CD4-positive, alpha-beta T cell (primary cell): ENCODE data around the gene CACNG6. TPM values are rescaled to one million over a fixed set of nuclear protein-coding genes. Genes with fewer than 3 reads are reported as not detected.

Experiments used
- ATAC-seq: fragments of 200-7000 bp; cut with Tn5 transposase; one replicate; pipeline ENCODE4 v1.10.0; 2022; ENCODE audit warnings: mild to moderate bottlenecking; ENCODE audit not compliant: poor library complexity
- CTCF ChIA-PET: fragments of 350-600 bp; sonication (Branson Sonifier 250); formaldehyde crosslinking; loops from one replicate; lab custom pipeline; 2021; ENCODE audit warnings: antibody characterized with exemption, inconsistent platforms; lab: Charles Lee
- POLR2A ChIA-PET: fragments of 350-600 bp; sonication (Branson Sonifier 250); formaldehyde crosslinking; loops from one replicate; lab custom pipeline; 2021; ENCODE audit warnings: antibody characterized with exemption, inconsistent platforms; lab: Charles Lee
- DNase-seq, 14 experiments: peaks; one replicate each; pipeline ENCODE4 v3.0.0-alpha.2; 2013 to 2020; ENCODE audit warnings: mixed read lengths in 2 of 14
- H3K27ac ChIP-seq, 2 donors: one replicate each; pipeline versions ENCODE4 v1.5.1 to v1.7.0; 2013; ENCODE audit warnings: low read length in 2 of 2, low read depth in 1 of 2, mild to moderate bottlenecking in 1 of 2
- H3K27me3 ChIP-seq, 2 experiments: 1 replicate in 1 of 2; 2 replicates in 1 of 2; pipeline versions ENCODE4 v1.6.1 to v1.7.0; 2013; ENCODE audit warnings: low read length in 2 of 2, control low read depth in 1 of 2, mild to moderate bottlenecking in 1 of 2, moderate library complexity in 1 of 2; ENCODE audit not compliant: insufficient read depth in 2 of 2, control insufficient read depth in 1 of 2
- H3K36me3 ChIP-seq: one replicate; pipeline ENCODE4 v1.6.1; 2013; ENCODE audit warnings: low read length, control low read depth; ENCODE audit not compliant: insufficient read depth
- H3K4me1 ChIP-seq: one replicate; pipeline ENCODE4 v1.6.1; 2013; ENCODE audit warnings: low read length, control low read depth; ENCODE audit not compliant: insufficient read depth
- H3K4me3 ChIP-seq: one replicate; pipeline ENCODE4 v1.5.1; 2013; ENCODE audit warnings: mild to moderate bottlenecking, low read length, moderate library complexity
- H3K9me3 ChIP-seq, 2 experiments: 1 replicate in 1 of 2; 2 replicates in 1 of 2; pipeline versions ENCODE4 v1.6.1 to v1.7.0; 2013; ENCODE audit warnings: low read length in 2 of 2, mild to moderate bottlenecking in 2 of 2, control low read depth in 1 of 2, moderate library complexity in 1 of 2; ENCODE audit not compliant: control insufficient read depth in 1 of 2, insufficient read depth in 1 of 2
- H3K27ac Mint-ChIP-seq: one replicate; pipeline ENCODE4 v1.8.0; 2020; ENCODE audit warnings: mixed read lengths
- H3K27me3 Mint-ChIP-seq: one replicate; pipeline ENCODE4 v1.8.0; 2021; ENCODE audit warnings: mixed read lengths
- H3K36me3 Mint-ChIP-seq: one replicate; pipeline ENCODE4 v1.8.0; 2021; ENCODE audit warnings: low read depth, mixed read lengths
- H3K4me1 Mint-ChIP-seq: one replicate; pipeline ENCODE4 v1.8.0; 2021; ENCODE audit warnings: low read depth, mixed read lengths
- H3K4me3 Mint-ChIP-seq: one replicate; pipeline ENCODE4 v1.8.0; 2020; ENCODE audit warnings: mild to moderate bottlenecking, mixed read lengths
- H3K9me3 Mint-ChIP-seq: one replicate; pipeline ENCODE4 v1.8.0; 2020; ENCODE audit warnings: mixed read lengths
- CTCF ChIP-seq: fragments of 200-600 bp; IDR thresholded peaks from one replicate; pipeline ENCODE4 v1.8.0; 2022; ENCODE audit warnings: antibody characterized with exemption, mild to moderate bottlenecking
- intact Hi-C, 2 experiments: fragments of 100-400 bp; cut with DNase I in 1 of 2; cut with micrococcal nuclease in 1 of 2; formaldehyde crosslinking; loops; one replicate each; pipeline versions ENCODE4 v1.15.1 to v1.9.0; 2023 to 2025; cut with DNase I, micrococcal nuclease
- total RNA-seq, 174 experiments: library from RNA in 2 of 174; stranded (reverse) in 2 of 174; gene quantifications; one replicate each; pipeline ENCODE4 v1.2.3 and lab custom pipeline; 2021 to 2026

Gene CACNG6
- total RNA-seq, 2 experiments from 2014 or later, result not detected

- H3K4me3 Mint-ChIP-seq, result no peak overlapping the region
- H3K27me3 Mint-ChIP-seq, result peaks cover 57% of the 10 kb centered on the region
- ATAC-seq (no peak), DNase-seq (no peak)
- Histone ChIP-seq H3K27ac (no peak overlapping the region), H3K36me3 (no peaks in the 10 kb centered on the region), H3K9me3 (no peaks in the 10 kb centered on the region), H3K27me3 (peaks cover 21 to 38% of the 10 kb centered on the region in 2 experiments), H3K4me3 (no peak overlapping the region), H3K4me1 (no peaks in the 10 kb centered on the region)
- ChIA-PET POLR2A (no interaction called here), CTCF (no interaction called here)
- no peaks in the 10 kb centered on the region for H3K4me1 Mint-ChIP-seq
- intact Hi-C loops, result no loop called here
- H3K36me3 Mint-ChIP-seq, result no peaks in the 10 kb centered on the region
- no peak overlapping the region for H3K27ac Mint-ChIP-seq
- no peak for TF ChIP-seq CTCF
- H3K9me3 Mint-ChIP-seq, result no peaks in the 10 kb centered on the region
These were observed 24.5 kb upstream of the CACNG6 start for GRCh38 chr19:53966931-53967330.

GRCh38 chr19:53969366-53969765 is 22.1 kb upstream of the CACNG6 start:
- Mint-ChIP-seq H3K27me3 (peaks cover 57% of the 10 kb centered on the region), H3K4me3 (no peak overlapping the region), H3K27ac (no peak overlapping the region), H3K4me1 (no peaks in the 10 kb centered on the region), H3K9me3 (no peaks in the 10 kb centered on the region), H3K36me3 (no peaks in the 10 kb centered on the region)
- Histone ChIP-seq H3K27ac (no peak overlapping the region), H3K36me3 (no peaks in the 10 kb centered on the region), H3K4me3 (no peak overlapping the region), H3K27me3 (peaks cover 13 to 32% of the 10 kb centered on the region in 2 experiments), H3K4me1 (no peaks in the 10 kb centered on the region), H3K9me3 (no peaks in the 10 kb centered on the region)
- intact Hi-C loops, result no loop called here
- ChIA-PET POLR2A (no interaction called here), CTCF (no interaction called here)
- DNase-seq (no peak), ATAC-seq (no peak)
- no peak for TF ChIP-seq CTCF

- Mint-ChIP-seq H3K36me3 (no peaks in the 10 kb centered on the region), H3K9me3 (no peaks in the 10 kb centered on the region), H3K4me1 (no peaks in the 10 kb centered on the region), H3K27ac (no peak overlapping the region), H3K27me3 (peaks cover 51% of the 10 kb centered on the region), H3K4me3 (no peak overlapping the region)
- ChIA-PET CTCF (no interaction called here), POLR2A (no interaction called here)
- intact Hi-C loops, result no loop called here
- H3K36me3 ChIP-seq, result no peaks in the 10 kb centered on the region
- TF ChIP-seq CTCF, result no peak
- no peak overlapping the region for H3K27ac ChIP-seq
- DNase-seq, result peak in 2 of 14 experiments; percentile 17 to 27
- H3K9me3 ChIP-seq, result peaks cover 0 to 5% of the 10 kb centered on the region in 2 experiments
- no peaks in the 10 kb centered on the region for H3K4me1 ChIP-seq
- H3K4me3 ChIP-seq, result no peak overlapping the region
- no peak for ATAC-seq
- H3K27me3 ChIP-seq, result peaks cover 15 to 16% of the 10 kb centered on the region in 2 experiments
These were observed 19.8 kb upstream of the CACNG6 start for GRCh38 chr19:53971673-53972072.
